HCT116 (cell line): Measurements from ENCODE around the gene HOXC11. TPM values are rescaled to one million over a fixed set of nuclear protein-coding genes. Genes with fewer than 3 reads are reported as not detected.

ENCODE experiments used
- ATAC-seq: fragments of 200-7000 bp; cut with Tn5 transposase; 2 replicates; pipeline ENCODE4 v1.9.1; 2020; ENCODE audit warnings: mild to moderate bottlenecking, moderate library complexity
- BruUV-seq: library from RNA; stranded (reverse); fragments of 400-500 nt; replicated peaks from 2 replicates; lab custom pipeline; 2021; lab: Mats Ljungman, UMichigan
- CTCF ChIA-PET: fragments of 300-600 bp; sonication (Branson Sonifier 250); formaldehyde crosslinking; loops from one replicate; lab custom pipeline; 2021; ENCODE audit warnings: antibody characterized with exemption; lab: Charles Lee
- POLR2A ChIA-PET: fragments of 300-600, 350-600 bp; sonication (Branson Sonifier 250); formaldehyde crosslinking; loops from one replicate; lab custom pipeline; 2021; ENCODE audit warnings: antibody characterized with exemption; lab: Charles Lee
- RAD21 ChIA-PET, 2 experiments: fragments of 300-600 bp; sonication (Branson Sonifier 250); formaldehyde crosslinking; loops; one replicate each; lab custom pipeline; 2023; ENCODE audit warnings: low total read pairs in 2 of 2; ENCODE audit not compliant: uncharacterized antibody in 2 of 2, unreplicated experiment in 2 of 2, low non-redundant PET in 1 of 2; lab: Charles Lee
- DNase-seq: peaks from one replicate; pipeline ENCODE4 v3.0.0-alpha.2; 2010; ENCODE audit warnings: low read depth, low spot score
- H2AFZ ChIP-seq: fragments of 200-600 bp; shearing (Covaris generic), sonication (generic); 2 replicates; pipeline ENCODE4 v1.6.1; 2017; ENCODE audit warnings: low read depth, mixed run types, mixed read lengths, antibody characterized with exemption, low read length; ENCODE audit not compliant: poor library complexity, severe bottlenecking
- H3K27ac ChIP-seq: 2 replicates; pipeline ENCODE4 v1.5.1; 2012; ENCODE audit warnings: low read depth, low read length
- H3K27me3 ChIP-seq: fragments of 200-600 bp; sonication (generic); 2 replicates; pipeline ENCODE4 v1.6.1; 2016; ENCODE audit warnings: mixed run types, low read length, mixed read lengths; ENCODE audit not compliant: insufficient read depth
- H3K36me3 ChIP-seq, 2 experiments: fragments of 200-500 bp in 1 of 2; fragments of 200-600 bp in 1 of 2; sonication (Bioruptor generic) in 1 of 2; sonication (generic) in 1 of 2; 2 replicates each; pipeline versions ENCODE4 v1.5.1 to v1.6.1; 2014 to 2016; ENCODE audit warnings: low read length in 2 of 2, inconsistent platforms in 1 of 2, mixed read lengths in 1 of 2, mixed run types in 1 of 2; ENCODE audit not compliant: insufficient read depth in 2 of 2, control insufficient read depth in 1 of 2
- H3K4me1 ChIP-seq, 2 experiments: fragments of 200-600 bp in 1 of 2; sonication (generic) in 1 of 2; 2 replicates each; pipeline versions ENCODE4 v1.5.1 to v1.6.1; 2012 to 2017; ENCODE audit warnings: low read length in 2 of 2, inconsistent platforms in 1 of 2, mild to moderate bottlenecking in 1 of 2, mixed read lengths in 1 of 2, mixed run types in 1 of 2, moderate library complexity in 1 of 2; ENCODE audit not compliant: insufficient read depth in 2 of 2, control insufficient read depth in 1 of 2
- H3K4me2 ChIP-seq: fragments of 200-600 bp; sonication (generic); 2 replicates; pipeline ENCODE4 v1.6.1; 2017; ENCODE audit warnings: mixed run types, low read length, mixed read lengths
- H3K4me3 ChIP-seq, 2 experiments: fragments of 200-600 bp in 1 of 2; sonication (generic) in 1 of 2; replicated peaks in 1 of 2; 2 replicates each; pipeline ENCODE4 v1.5.1; 2011 to 2016; ENCODE audit warnings: low read length in 2 of 2, control low read depth in 1 of 2, low read depth in 1 of 2, mild to moderate bottlenecking in 1 of 2, mixed read lengths in 1 of 2, mixed run types in 1 of 2
- H3K79me2 ChIP-seq: fragments of 200-600 bp; sonication (generic); 2 replicates; pipeline ENCODE4 v1.6.1; 2017; ENCODE audit warnings: mild to moderate bottlenecking, mixed run types, low read length, moderate library complexity, mixed read lengths; ENCODE audit not compliant: insufficient read depth
- H3K9ac ChIP-seq: fragments of 200-600 bp; sonication (generic); 2 replicates; pipeline ENCODE4 v1.6.1; 2016; ENCODE audit warnings: low read length, mixed read lengths
- H3K9me2 ChIP-seq: fragments of 200-600 bp; sonication (generic), shearing (Covaris generic); 2 replicates; pipeline ENCODE4 v1.6.1; 2017; ENCODE audit warnings: mixed run types, mild to moderate bottlenecking, moderate library complexity; ENCODE audit not compliant: insufficient read depth
- H3K9me3 ChIP-seq, 2 experiments: fragments of 200-500 bp in 1 of 2; fragments of 200-600 bp in 1 of 2; sonication (Bioruptor generic) in 1 of 2; sonication (generic) in 1 of 2; 2 replicates each; pipeline ENCODE4 v1.6.1; 2014 to 2017; ENCODE audit warnings: low read length in 2 of 2, mixed read lengths in 2 of 2, inconsistent platforms in 1 of 2, low read depth in 1 of 2, mild to moderate bottlenecking in 1 of 2, mixed run types in 1 of 2, moderate library complexity in 1 of 2; ENCODE audit not compliant: control insufficient read depth in 1 of 2, insufficient read depth in 1 of 2
- H4K20me1 ChIP-seq: fragments of 200-600 bp; sonication (generic), shearing (Covaris generic); 2 replicates; pipeline ENCODE4 v1.6.1; 2017; ENCODE audit warnings: mixed run types, mild to moderate bottlenecking, moderate library complexity; ENCODE audit not compliant: insufficient read depth
- ATF3 ChIP-seq: IDR thresholded peaks from 2 replicates; pipeline ENCODE4 v1.6.1; 2012
- CBX3 ChIP-seq: IDR thresholded peaks from 2 replicates; pipeline ENCODE4 v1.6.1; 2012; ENCODE audit warnings: low read depth
- CEBPB ChIP-seq: IDR thresholded peaks from 2 replicates; pipeline ENCODE4 v1.6.1; 2012; ENCODE audit warnings: low read depth
- CTCF ChIP-seq, 3 experiments: fragments of 200-600 bp in 1 of 3; sonication (generic) in 1 of 3; IDR thresholded peaks in 2 of 3; conservative IDR thresholded peaks in 1 of 3; 2 replicates each; pipeline ENCODE4 v1.5.1; 2012 to 2017; ENCODE audit warnings: low read depth in 2 of 3, low read length in 2 of 3, antibody characterized with exemption in 1 of 3, borderline replicate concordance in 1 of 3, control low read depth in 1 of 3, mild to moderate bottlenecking in 1 of 3, mixed read lengths in 1 of 3, mixed run types in 1 of 3, moderate library complexity in 1 of 3; ENCODE audit not compliant: insufficient read depth in 1 of 3
- ELF1 ChIP-seq: IDR thresholded peaks from 2 replicates; pipeline ENCODE4 v1.6.1; 2012; ENCODE audit warnings: low read depth, borderline replicate concordance
- EZH2 ChIP-seq: fragments of 200-600 bp; sonication (generic); IDR thresholded peaks from 2 replicates; pipeline ENCODE4 v1.6.1; 2017; ENCODE audit warnings: antibody characterized with exemption, mixed run types
- MAX ChIP-seq: IDR thresholded peaks from 2 replicates; pipeline ENCODE4 v1.6.1; 2012
- POLR2A ChIP-seq: IDR thresholded peaks from 2 replicates; pipeline ENCODE4 v1.7.0; 2011; ENCODE audit warnings: borderline replicate concordance; ENCODE audit not compliant: insufficient read depth, insufficient read length; ENCODE audit errors: extremely low read depth
- SP1 ChIP-seq: IDR thresholded peaks from 2 replicates; pipeline ENCODE4 v1.6.1; 2012; ENCODE audit warnings: low read depth
- SRF ChIP-seq: IDR thresholded peaks from 2 replicates; pipeline ENCODE4 v1.6.1; 2012; ENCODE audit warnings: low read depth
- TCF7L2 ChIP-seq: IDR thresholded peaks from 2 replicates; pipeline ENCODE4 v1.7.0; 2011; ENCODE audit warnings: borderline replicate concordance, inconsistent platforms; ENCODE audit not compliant: insufficient read depth, insufficient read length; ENCODE audit errors: extremely low read depth
- YY1 ChIP-seq: IDR thresholded peaks from 2 replicates; pipeline ENCODE4 v1.6.1; 2011; ENCODE audit warnings: low read length, low read depth, moderate library complexity, mild to moderate bottlenecking; ENCODE audit not compliant: insufficient replicate concordance; ENCODE audit errors: extremely low read depth
- ZFX ChIP-seq: fragments of 450-650 bp; IDR thresholded peaks from 2 replicates; pipeline ENCODE4 v1.6.1; 2017
- intact Hi-C: fragments of 100-400 bp; cut with micrococcal nuclease; formaldehyde crosslinking; loops from 2 replicates; pipeline ENCODE4 v1.10.0; 2022
- total RNA-seq: library from RNA; stranded (reverse); gene quantifications from one replicate; pipeline ENCODE4 v1.2.1, GENCODE V29; 2021; ENCODE audit not compliant: unreplicated experiment

The HOXC11 gene
- total RNA-seq, 1 experiment from 2014 or later = 0.22 TPM

DNA sequence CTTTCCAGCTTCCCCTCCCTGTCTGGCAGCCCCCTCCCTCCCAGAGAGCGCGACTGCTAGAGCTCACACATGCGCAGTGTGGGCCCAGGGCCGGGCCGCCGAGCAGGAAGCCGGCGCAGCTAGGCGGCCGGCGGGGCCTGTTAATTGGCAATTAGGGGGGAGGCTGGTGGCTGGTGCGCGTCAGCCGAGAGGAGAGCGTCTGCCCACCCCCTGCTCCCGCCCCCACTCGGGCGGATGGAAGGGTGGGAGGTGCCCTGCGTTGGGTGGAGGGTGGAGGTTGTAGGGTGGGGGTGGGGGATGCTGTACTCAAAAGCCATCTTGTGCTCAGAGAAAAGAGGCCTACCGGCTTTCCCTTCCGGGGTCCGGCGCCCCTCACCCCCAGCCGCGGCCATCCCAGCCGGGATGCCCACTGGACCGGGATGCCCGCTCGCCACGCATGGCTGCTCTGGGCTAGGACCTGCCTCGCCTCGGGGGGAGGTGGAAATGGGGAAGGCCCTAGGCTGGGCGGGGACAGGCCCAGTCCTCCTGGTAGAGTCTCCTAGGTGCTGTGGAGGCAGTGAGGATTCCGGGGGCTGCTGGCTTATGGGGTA, 45.0 kb downstream of the HOXC11 start (continued):
- TF ChIP-seq TCF7L2 (peak; percentile 26), POLR2A (peak; percentile 56), EZH2 (no peak)

DNA sequence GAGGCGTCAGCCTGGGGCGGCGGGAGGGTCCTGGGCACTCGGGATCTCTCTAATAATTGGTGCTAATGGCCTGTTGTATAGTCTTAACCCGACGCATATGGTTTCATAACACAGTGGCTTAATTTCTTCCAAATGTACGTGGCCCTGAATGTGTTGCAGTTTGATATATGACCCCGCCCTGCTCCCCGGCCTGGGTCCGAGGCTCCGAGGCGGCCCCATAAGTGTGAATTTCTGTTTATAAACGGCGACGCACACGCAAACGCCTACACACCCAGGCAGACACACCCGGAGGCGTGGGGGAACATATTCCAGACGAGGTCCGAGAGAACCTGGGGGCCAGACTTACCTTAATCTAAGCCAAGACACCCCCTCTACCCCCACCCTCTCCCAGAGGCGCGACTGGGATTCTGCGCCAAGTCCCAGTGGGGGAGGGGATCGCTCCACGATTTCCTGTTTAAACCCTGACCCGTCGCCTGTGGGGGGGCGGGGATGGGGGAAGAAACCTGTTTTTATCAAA, 45.6 kb downstream of the HOXC11 start:
- Histone ChIP-seq H4K20me1 (no peaks in the 10 kb centered on the region), H3K9ac (peak overlapping the region; percentile 94), H3K4me2 (peak overlapping the region; percentile 99), H3K4me1 (peaks cover 24 to 38% of the 10 kb centered on the region in 2 experiments), H3K4me3 (peak overlapping the region; percentile 76 to 88), H3K27me3 (no peaks in the 10 kb centered on the region), H3K9me2 (no peaks in the 10 kb centered on the region), H3K79me2 (no peaks in the 10 kb centered on the region), H3K36me3 (no peaks in the 10 kb centered on the region), H3K27ac (peak overlapping the region; percentile 94), H3K9me3 (no peaks in the 10 kb centered on the region), H2AFZ (no peak overlapping the region)
- RAD21 ChIA-PET = interaction anchor here in 1 of 2 experiments (0.8 kb wide), 2 partner anchors 120 to 183 kb away, joined by 3 to 4 read pairs; no protein-coding TSS in a partner anchor
- POLR2A ChIA-PET = no interaction called here
- intact Hi-C loops = no loop called here
- DNase-seq = no peak
- peak; percentile 1 for ATAC-seq
- BruUV-seq = TSS peak; percentile 90
- TF ChIP-seq POLR2A (peak; percentile 37), SP1 (no peak), ZFX (peak; percentile 65), EZH2 (no peak)
- CTCF ChIA-PET = interaction anchor here (1.1 to 3.3 kb wide), 4 partner anchors 9 to 272 kb away, joined by 3 to 43 read pairs (median 14); partner anchors contain the start of genes HOXC5 and HOXC6

DNA sequence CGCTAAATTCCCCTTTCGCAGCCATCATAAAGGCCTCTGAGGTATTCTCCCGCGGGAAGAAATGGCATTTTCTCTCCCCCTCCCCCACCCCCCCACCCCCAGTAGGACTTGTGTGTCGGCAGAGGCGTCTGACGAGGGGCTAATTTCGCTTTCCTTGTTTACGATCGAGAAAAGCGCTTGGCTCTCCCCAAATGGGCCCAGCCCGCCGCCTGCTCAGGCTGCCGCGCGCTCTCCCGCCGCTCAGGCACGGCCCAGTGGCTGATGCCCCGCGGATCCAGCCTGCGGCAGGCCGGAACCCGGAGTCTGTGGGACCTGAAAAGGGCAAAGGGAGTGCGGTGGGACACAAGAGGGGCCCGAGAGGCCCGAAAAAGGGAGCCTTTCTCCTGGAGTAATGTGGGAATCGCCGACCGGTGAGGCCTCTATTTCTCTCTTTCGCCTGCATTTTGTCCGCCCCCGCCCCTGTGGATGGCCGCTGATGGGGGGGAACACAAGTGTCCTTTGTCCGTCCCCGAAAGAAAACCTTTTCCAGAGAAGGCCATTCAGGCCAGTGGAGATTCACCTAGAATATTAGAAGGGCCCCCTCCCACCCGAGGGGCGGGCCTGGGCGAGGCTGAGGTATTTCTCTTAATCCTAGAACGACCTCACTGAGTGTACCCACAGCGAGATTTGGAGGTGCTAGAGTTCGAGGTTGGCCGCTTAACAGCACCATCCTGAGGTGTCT, 46.3 kb downstream of the HOXC11 start:
- Histone ChIP-seq H3K9ac (no peak overlapping the region), H3K27me3 (no peaks in the 10 kb centered on the region), H2AFZ (no peak overlapping the region), H4K20me1 (no peaks in the 10 kb centered on the region), H3K79me2 (no peaks in the 10 kb centered on the region), H3K27ac (no peak overlapping the region; the same call in 1 of the 2 replicates), H3K4me1 (peaks cover 24 to 38% of the 10 kb centered on the region in 2 experiments), H3K9me2 (no peaks in the 10 kb centered on the region), H3K36me3 (no peaks in the 10 kb centered on the region), H3K9me3 (no peaks in the 10 kb centered on the region), H3K4me2 (peak overlapping the region; percentile 99; the same call in 1 of the 2 replicates), H3K4me3 (no peak overlapping the region; a peak in 1 of 4 replicates)
- no peak for ATAC-seq
- ChIA-PET RAD21 (no interaction called here), CTCF (no interaction called here), POLR2A (no interaction called here)
- BruUV-seq = no TSS peak
- intact Hi-C loops = no loop called here
- DNase-seq = no peak
- no peak for TF ChIP-seq TCF7L2
- TF ChIP-seq SRF = no peak
- no peak for TF ChIP-seq CBX3
- no peak for TF ChIP-seq ELF1
- TF ChIP-seq MAX = no peak
- TF ChIP-seq ATF3 = no peak
- no peak for TF ChIP-seq YY1
- TF ChIP-seq CEBPB = no peak
- no peak for TF ChIP-seq CTCF (IDR thresholded peaks at IDR 0.05 in 2 of 3, conservative IDR thresholded peaks at IDR 0.05 in 1 of 3; ENCODE audit: borderline replicate concordance in 1 of 3, insufficient read depth in 1 of 3, low read depth in 2 of 3, low read length in 2 of 3)
